ENCODE results near the gene CSH2. TPM values are rescaled to one million over a fixed set of nuclear protein-coding genes. Genes with fewer than 3 reads are reported as not detected.
"Not testable (repeated sequence)": the region's sequence is repeated elsewhere in the genome, so short reads cannot be mapped to it uniquely, and the experiment has no call there.

The CSH2 gene
- total RNA-seq, 1 experiment from 2014 or later = not detected

DNA sequence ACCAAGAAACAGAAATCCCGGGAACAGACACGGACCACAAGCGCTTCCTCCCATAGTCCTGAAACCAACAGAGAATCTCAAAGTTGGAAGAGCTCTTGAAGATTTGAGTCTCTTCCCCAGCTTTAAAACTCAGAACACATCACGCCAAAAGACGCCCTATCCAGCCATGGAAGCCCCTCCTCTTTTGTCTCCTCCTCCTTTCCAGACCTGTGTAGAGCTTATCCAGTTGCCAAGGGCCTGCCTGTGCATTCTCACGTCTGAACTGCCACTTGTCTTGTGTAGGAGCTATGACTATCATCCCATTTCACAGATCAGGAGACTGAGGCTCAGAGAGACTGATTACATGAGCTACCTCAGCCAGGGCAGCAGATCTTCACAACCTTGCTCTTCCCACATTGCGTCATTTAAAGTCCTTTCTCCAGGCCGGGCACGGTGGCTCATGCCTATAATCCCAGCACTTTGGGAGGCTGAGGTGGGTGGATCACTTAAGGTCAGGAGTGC is 9.2 kb upstream of the CSH2 start:
- DNase-seq (ENCODE audit: low spot score); H3K4me1 ChIP-seq (ENCODE audit: insufficient read depth, low read length, poor library complexity, severe bottlenecking); H3K27ac ChIP-seq (ENCODE audit: low read depth, low read length, poor library complexity, severe bottlenecking); H3K4me3 ChIP-seq (ENCODE audit: low read depth, low read length, poor library complexity, severe bottlenecking); intact Hi-C loops (cut with micrococcal nuclease; ENCODE audit: unreplicated experiment); POLR2A ChIA-PET (ENCODE audit: low non-redundant PET); H3K9me3 ChIP-seq (ENCODE audit: low read depth, low read length, poor library complexity, severe bottlenecking); BruUV-seq (replicated peaks); H3K36me3 ChIP-seq (ENCODE audit: insufficient read depth, low read length, poor library complexity, severe bottlenecking); H3K27me3 ChIP-seq (replicated peaks; ENCODE audit: insufficient read depth, low read depth, low read length, poor library complexity): not testable (repeated sequence)
- CTCF ChIA-PET = interaction anchor here (0.5 to 0.6 kb wide), 2 partner anchors 8 to 116 kb away, joined by 3 read pairs; partner anchors contain the start of gene PRR29

GRCh38 chr17:63881935-63882601 is 8.6 kb upstream of the CSH2 start, which contains the start of gene GH2:
Gene GH2, minus strand, starts transcription at chr17:63881944. Its CDS starts 143 bp downstream, at chr17:63881801.
- ChIA-PET POLR2A (ENCODE audit: low non-redundant PET) (no interaction called here), CTCF (interaction anchor here (0.5 to 0.7 kb wide), 3 partner anchors 7 to 116 kb away, joined by 3 read pairs; partner anchors contain the start of genes CCDC47 and PRR29)
- intact Hi-C loops (cut with micrococcal nuclease; ENCODE audit: unreplicated experiment) = no loop called here
- no TSS peak for BruUV-seq (replicated peaks)
- no peak within 1 kb of the TSS for H3K4me3 ChIP-seq (ENCODE audit: low read depth, low read length, poor library complexity, severe bottlenecking)
- TF ChIP-seq CTCF (conservative IDR thresholded peaks at IDR 0.05; ENCODE audit: low read depth, low read length) (peak; percentile 61), EZH2 (IDR thresholded peaks at IDR 0.05; ENCODE audit: borderline replicate concordance, low read depth, low read length, poor library complexity, severe bottlenecking) (no peak)
- H3K4me1 ChIP-seq (ENCODE audit: insufficient read depth, low read length, poor library complexity, severe bottlenecking) = no peaks in the 10 kb centered on the region
- no peaks in the 10 kb centered on the region for H3K36me3 ChIP-seq (ENCODE audit: insufficient read depth, low read length, poor library complexity, severe bottlenecking)
- no peak within 1 kb of the TSS for H3K27ac ChIP-seq (ENCODE audit: low read depth, low read length, poor library complexity, severe bottlenecking)
- H3K9me3 ChIP-seq (ENCODE audit: low read depth, low read length, poor library complexity, severe bottlenecking) = no peaks in the 10 kb centered on the region
- DNase-seq (ENCODE audit: low spot score) = peak; percentile 59
- no peaks in the 10 kb centered on the region for H3K27me3 ChIP-seq (replicated peaks; ENCODE audit: insufficient read depth, low read depth, low read length, poor library complexity)

DNA sequence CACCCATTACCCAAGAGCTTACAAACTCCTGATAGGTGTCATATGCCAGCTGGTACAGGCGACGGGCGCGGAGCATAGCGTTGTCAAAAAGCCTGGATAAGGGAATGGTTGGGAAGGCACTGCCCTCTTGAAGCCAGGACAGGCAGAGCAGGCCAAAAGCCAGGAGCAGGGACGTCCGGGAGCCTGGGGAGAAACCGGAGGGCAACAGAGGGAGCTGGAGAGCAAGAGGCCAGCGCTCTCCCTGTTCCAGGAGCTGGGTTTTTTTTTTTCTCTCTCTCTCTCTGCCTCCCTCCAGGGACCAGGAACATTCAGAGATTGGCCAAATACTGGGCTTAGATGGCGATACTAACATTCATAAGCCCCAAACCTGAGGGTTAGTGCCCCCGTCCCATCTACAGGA is 7.9 kb upstream of the CSH2 start:
- H3K36me3 ChIP-seq (ENCODE audit: insufficient read depth, low read length, poor library complexity, severe bottlenecking); DNase-seq (ENCODE audit: low spot score); BruUV-seq (replicated peaks); H3K27ac ChIP-seq (ENCODE audit: low read depth, low read length, poor library complexity, severe bottlenecking); H3K4me1 ChIP-seq (ENCODE audit: insufficient read depth, low read length, poor library complexity, severe bottlenecking); intact Hi-C loops (cut with micrococcal nuclease; ENCODE audit: unreplicated experiment); H3K27me3 ChIP-seq (replicated peaks; ENCODE audit: insufficient read depth, low read depth, low read length, poor library complexity); H3K4me3 ChIP-seq (ENCODE audit: low read depth, low read length, poor library complexity, severe bottlenecking); POLR2A ChIA-PET (ENCODE audit: low non-redundant PET); H3K9me3 ChIP-seq (ENCODE audit: low read depth, low read length, poor library complexity, severe bottlenecking): not testable (repeated sequence)
- CTCF ChIA-PET = interaction anchor here (0.7 kb wide), 2 partner anchors 22 to 108 kb away, joined by 3 read pairs; partner anchors contain the start of gene CCDC47

DNA sequence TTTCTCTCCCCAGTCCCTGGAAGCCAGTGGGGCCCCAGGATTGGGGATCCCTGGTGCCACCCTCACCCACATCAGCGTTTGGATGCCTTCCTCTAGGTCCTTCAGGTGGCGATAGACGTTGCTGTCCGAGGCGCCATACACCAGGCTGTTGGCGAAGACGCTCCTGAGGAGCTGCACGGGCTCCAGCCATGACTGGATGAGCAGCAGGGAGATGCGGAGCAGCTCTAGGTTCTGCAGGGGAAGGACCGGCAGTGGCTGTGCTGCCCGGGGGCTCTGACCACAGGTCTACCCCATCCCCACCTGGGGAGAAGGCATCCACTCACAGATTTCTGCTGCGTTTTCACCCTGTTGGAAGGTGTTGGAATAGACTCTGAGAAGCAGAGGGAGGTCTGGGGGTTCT is 7.2 kb upstream of the CSH2 start:
- no peaks in the 10 kb centered on the region for H3K4me1 ChIP-seq (ENCODE audit: insufficient read depth, low read length, poor library complexity, severe bottlenecking)
- H3K4me3 ChIP-seq (ENCODE audit: low read depth, low read length, poor library complexity, severe bottlenecking) = no peak overlapping the region
- no peak overlapping the region for H3K27ac ChIP-seq (ENCODE audit: low read depth, low read length, poor library complexity, severe bottlenecking)
- no peak for DNase-seq (ENCODE audit: low spot score)
- POLR2A ChIA-PET (ENCODE audit: low non-redundant PET) = no interaction called here
- H3K27me3 ChIP-seq (replicated peaks; ENCODE audit: insufficient read depth, low read depth, low read length, poor library complexity) = no peaks in the 10 kb centered on the region
- CTCF ChIA-PET = interaction anchor here (0.7 kb wide), 1 partner anchor 22 kb away, joined by 3 read pairs; no protein-coding TSS in a partner anchor
- no peaks in the 10 kb centered on the region for H3K36me3 ChIP-seq (ENCODE audit: insufficient read depth, low read length, poor library complexity, severe bottlenecking)
- no peak for TF ChIP-seq EZH2 (IDR thresholded peaks at IDR 0.05; ENCODE audit: borderline replicate concordance, low read depth, low read length, poor library complexity, severe bottlenecking)
- no peak for TF ChIP-seq CTCF (conservative IDR thresholded peaks at IDR 0.05; ENCODE audit: low read depth, low read length)
- no peaks in the 10 kb centered on the region for H3K9me3 ChIP-seq (ENCODE audit: low read depth, low read length, poor library complexity, severe bottlenecking)
- intact Hi-C loops (cut with micrococcal nuclease; ENCODE audit: unreplicated experiment) = no loop called here
- no TSS peak for BruUV-seq (replicated peaks)

DNA sequence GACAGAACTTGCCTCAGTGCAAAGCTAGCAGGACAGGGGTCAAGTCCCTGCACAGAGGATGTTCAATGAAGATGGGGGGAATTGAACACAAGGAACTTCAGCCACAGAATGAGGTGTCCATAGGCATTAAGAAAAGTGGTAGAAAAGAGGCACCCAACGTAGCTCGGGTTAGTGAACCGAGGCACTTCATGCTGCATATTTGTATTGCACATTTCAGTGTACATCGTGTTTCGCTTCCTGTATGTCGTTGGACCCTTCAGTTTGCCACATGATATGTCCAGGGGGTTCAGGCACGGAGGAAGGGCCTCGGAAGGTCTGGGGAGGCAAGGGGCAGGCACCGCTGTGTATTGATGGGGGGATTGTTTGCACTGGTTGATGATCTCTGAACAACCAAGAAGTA is 4.9 kb upstream of the CSH2 start:
- H3K27ac ChIP-seq (ENCODE audit: low read depth, low read length, poor library complexity, severe bottlenecking); BruUV-seq (replicated peaks); POLR2A ChIA-PET (ENCODE audit: low non-redundant PET); H3K27me3 ChIP-seq (replicated peaks; ENCODE audit: insufficient read depth, low read depth, low read length, poor library complexity); H3K9me3 ChIP-seq (ENCODE audit: low read depth, low read length, poor library complexity, severe bottlenecking); intact Hi-C loops (cut with micrococcal nuclease; ENCODE audit: unreplicated experiment); H3K36me3 ChIP-seq (ENCODE audit: insufficient read depth, low read length, poor library complexity, severe bottlenecking); DNase-seq (ENCODE audit: low spot score); H3K4me1 ChIP-seq (ENCODE audit: insufficient read depth, low read length, poor library complexity, severe bottlenecking); CTCF ChIA-PET; H3K4me3 ChIP-seq (ENCODE audit: low read depth, low read length, poor library complexity, severe bottlenecking): not testable (repeated sequence)

DNA sequence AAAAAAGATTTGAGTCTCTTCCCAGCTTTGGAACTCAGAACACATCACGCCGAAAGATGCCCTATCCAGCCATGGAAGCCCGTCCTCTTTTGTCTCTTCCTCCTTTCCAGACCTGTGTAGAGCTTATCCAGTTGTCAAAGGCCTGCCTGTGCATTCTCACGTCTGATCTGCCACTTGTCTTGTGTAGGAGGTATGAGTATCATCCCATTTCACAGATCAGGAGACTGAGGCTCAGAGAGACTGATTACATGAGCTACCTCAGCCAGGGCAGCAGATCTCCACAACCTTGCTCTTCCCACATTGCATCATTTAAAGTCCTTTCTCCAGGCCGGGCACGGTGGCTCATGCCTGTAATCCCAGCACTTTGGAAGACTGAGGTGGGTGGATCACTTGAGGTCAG is 1.2 kb upstream of the CSH2 start:
- DNase-seq (ENCODE audit: low spot score); BruUV-seq (replicated peaks); H3K9me3 ChIP-seq (ENCODE audit: low read depth, low read length, poor library complexity, severe bottlenecking); H3K27ac ChIP-seq (ENCODE audit: low read depth, low read length, poor library complexity, severe bottlenecking); H3K36me3 ChIP-seq (ENCODE audit: insufficient read depth, low read length, poor library complexity, severe bottlenecking); H3K4me1 ChIP-seq (ENCODE audit: insufficient read depth, low read length, poor library complexity, severe bottlenecking); intact Hi-C loops (cut with micrococcal nuclease; ENCODE audit: unreplicated experiment); H3K27me3 ChIP-seq (replicated peaks; ENCODE audit: insufficient read depth, low read depth, low read length, poor library complexity); H3K4me3 ChIP-seq (ENCODE audit: low read depth, low read length, poor library complexity, severe bottlenecking); POLR2A ChIA-PET (ENCODE audit: low non-redundant PET): not testable (repeated sequence)
- CTCF ChIA-PET = interaction anchor here (0.6 kb wide), 1 partner anchor 8 kb away, joined by 3 read pairs; no protein-coding TSS in a partner anchor
